ENCODE measurements around the gene EXOC8. TPM values are rescaled to one million over a fixed set of nuclear protein-coding genes. Genes with fewer than 3 reads are reported as not detected.

Gene EXOC8
- total and polyA plus RNA-seq, 8 donors, result 10.9 to 20.4 (median 12.7) TPM

DNA sequence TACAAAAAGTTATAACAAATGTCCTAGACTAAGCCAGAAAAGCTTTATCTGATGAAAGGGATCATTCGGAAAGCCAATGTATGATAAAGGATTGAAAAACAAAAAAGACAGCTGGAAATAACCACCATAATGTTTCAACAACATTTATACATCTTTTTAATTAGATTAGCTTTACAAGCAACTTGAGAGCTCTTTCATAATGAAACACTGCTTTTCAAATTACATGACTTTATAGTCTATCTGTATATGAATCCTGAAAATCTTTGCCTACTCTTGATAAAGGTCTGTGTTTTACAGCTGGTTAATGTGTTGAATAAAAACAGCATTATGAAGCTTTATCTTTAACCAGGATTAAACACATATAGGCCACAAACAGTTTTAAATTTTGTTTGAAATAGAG, 26.0 kb upstream of the EXOC8 start:
- ATAC-seq (no peak), DNase-seq (no peak)
- TF ChIP-seq, protein P1, sequence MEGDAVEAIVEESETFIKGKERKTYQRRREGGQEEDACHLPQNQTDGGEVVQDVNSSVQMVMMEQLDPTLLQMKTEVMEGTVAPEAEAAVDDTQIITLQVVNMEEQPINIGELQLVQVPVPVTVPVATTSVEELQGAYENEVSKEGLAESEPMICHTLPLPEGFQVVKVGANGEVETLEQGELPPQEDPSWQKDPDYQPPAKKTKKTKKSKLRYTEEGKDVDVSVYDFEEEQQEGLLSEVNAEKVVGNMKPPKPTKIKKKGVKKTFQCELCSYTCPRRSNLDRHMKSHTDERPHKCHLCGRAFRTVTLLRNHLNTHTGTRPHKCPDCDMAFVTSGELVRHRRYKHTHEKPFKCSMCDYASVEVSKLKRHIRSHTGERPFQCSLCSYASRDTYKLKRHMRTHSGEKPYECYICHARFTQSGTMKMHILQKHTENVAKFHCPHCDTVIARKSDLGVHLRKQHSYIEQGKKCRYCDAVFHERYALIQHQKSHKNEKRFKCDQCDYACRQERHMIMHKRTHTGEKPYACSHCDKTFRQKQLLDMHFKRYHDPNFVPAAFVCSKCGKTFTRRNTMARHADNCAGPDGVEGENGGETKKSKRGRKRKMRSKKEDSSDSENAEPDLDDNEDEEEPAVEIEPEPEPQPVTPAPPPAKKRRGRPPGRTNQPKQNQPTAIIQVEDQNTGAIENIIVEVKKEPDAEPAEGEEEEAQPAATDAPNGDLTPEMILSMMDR (IDR thresholded peaks at IDR 0.05), result no peak
- intact Hi-C loops (cut with DNase I), result no loop called here
- Histone ChIP-seq H3K4me3 (no peak overlapping the region), H3K9me3 (no peaks in the 10 kb centered on the region), H3K27ac (no peak overlapping the region), H3K4me1 (peaks cover 0 to 8% of the 10 kb centered on the region in 2 donors), H3K27me3 (no peaks in the 10 kb centered on the region), H3K36me3 (peaks cover 0 to 22% of the 10 kb centered on the region in 2 donors)

DNA sequence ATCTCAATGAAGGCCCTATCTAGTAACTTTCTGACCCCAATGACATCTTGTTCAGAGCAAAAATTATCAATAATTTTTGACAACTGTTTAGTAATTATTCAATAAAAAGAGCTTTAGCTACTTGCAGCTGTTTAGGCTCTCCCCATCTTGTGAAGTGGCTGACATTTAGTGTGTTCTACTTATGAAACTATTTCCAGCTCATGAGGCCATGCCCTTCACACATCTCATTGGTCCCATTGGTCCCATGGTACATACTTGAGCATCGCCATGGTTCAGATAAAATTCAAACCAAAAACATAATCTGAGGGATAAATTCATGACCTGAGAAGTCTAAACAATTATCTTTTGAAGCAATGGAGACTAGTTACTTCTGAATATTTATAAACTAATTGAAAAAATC, 24.7 kb upstream of the EXOC8 start:
- no peak overlapping the region for H3K4me3 ChIP-seq
- peaks cover 0 to 14% of the 10 kb centered on the region in 2 donors for H3K4me1 ChIP-seq
- ATAC-seq (no peak), DNase-seq (no peak)
- no peaks in the 10 kb centered on the region for H3K9me3 ChIP-seq
- H3K27me3 ChIP-seq, result no peaks in the 10 kb centered on the region
- TF ChIP-seq, protein P1 (IDR thresholded peaks at IDR 0.05), result no peak
- intact Hi-C loops (cut with DNase I), result no loop called here
- H3K27ac ChIP-seq, result no peak overlapping the region
- peaks cover 0 to 19% of the 10 kb centered on the region in 2 donors for H3K36me3 ChIP-seq

DNA sequence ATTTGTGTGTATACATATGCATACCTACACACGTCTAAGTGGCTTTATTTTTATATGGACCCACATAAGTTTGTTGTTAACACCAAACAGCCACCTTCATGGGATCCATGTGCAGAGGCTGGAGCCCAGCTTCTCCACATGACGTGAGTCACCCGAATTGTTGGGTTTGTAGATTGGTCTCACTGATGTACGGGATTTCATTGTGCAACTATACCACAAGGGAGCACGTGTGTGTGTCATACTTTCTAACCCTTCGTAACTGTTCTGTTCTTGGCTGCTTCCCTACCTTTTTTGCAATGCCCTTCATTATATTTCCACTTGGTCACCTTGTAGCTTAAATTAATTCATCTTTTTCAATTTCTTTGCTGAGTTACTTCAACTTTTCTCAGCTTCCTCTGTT, 21.5 kb upstream of the EXOC8 start:
- no peaks in the 10 kb centered on the region for H3K9me3 ChIP-seq
- H3K27me3 ChIP-seq, result no peaks in the 10 kb centered on the region
- intact Hi-C loops (cut with DNase I), result loop anchor here in 1 of 2 donors (5.0 kb wide), 1 partner anchor 233 kb away; no protein-coding TSS in a partner anchor
- no peak overlapping the region for H3K4me3 ChIP-seq
- ATAC-seq (peak; percentile 34), DNase-seq (no peak)
- peaks cover 0 to 6% of the 10 kb centered on the region in 2 donors for H3K36me3 ChIP-seq
- TF ChIP-seq, protein P1 (IDR thresholded peaks at IDR 0.05), result no peak
- peaks cover 0 to 14% of the 10 kb centered on the region in 2 donors for H3K4me1 ChIP-seq
- no peak overlapping the region for H3K27ac ChIP-seq

DNA sequence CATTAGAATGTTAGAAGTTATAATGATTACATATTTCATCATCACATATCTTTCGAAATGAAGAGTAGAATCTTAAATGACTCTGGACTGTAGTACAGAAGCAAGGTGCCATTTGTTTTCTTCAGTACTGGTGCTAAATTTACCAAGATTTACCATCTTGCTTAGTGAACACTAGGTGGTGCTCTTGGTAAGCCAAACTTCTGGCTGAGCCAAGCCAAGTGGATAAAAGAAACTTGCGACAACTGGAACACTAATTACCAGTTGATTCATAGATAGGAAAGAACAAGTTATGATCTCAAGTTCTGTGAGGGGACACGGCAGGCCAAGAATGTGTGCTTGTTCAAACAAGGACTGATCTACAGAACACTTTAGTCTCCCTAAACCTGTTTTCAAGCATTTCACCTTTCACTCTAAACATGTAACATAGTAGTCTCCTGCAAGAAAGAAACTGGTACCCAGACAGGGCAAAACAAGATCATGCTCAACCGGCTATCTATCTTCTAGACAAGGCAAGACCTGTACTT, 20.2 kb upstream of the EXOC8 start:
- ATAC-seq, result peak; percentile 97
- H3K27ac ChIP-seq, result no peak overlapping the region
- intact Hi-C loops (cut with DNase I), result loop anchor here in 1 of 2 donors (5.0 kb wide), 1 partner anchor 234 kb away; no protein-coding TSS in a partner anchor
- no peaks in the 10 kb centered on the region for H3K27me3 ChIP-seq
- TF ChIP-seq, protein P1 (IDR thresholded peaks at IDR 0.05), result peak; percentile 59 to 65
- no peaks in the 10 kb centered on the region for H3K9me3 ChIP-seq
- peaks cover 0 to 14% of the 10 kb centered on the region in 2 donors for H3K4me1 ChIP-seq
- peak in 2 of 4 donors; percentile 63 to 65 for DNase-seq
- no peak overlapping the region for H3K4me3 ChIP-seq
- H3K36me3 ChIP-seq, result peaks cover 0 to 15% of the 10 kb centered on the region in 2 donors

DNA sequence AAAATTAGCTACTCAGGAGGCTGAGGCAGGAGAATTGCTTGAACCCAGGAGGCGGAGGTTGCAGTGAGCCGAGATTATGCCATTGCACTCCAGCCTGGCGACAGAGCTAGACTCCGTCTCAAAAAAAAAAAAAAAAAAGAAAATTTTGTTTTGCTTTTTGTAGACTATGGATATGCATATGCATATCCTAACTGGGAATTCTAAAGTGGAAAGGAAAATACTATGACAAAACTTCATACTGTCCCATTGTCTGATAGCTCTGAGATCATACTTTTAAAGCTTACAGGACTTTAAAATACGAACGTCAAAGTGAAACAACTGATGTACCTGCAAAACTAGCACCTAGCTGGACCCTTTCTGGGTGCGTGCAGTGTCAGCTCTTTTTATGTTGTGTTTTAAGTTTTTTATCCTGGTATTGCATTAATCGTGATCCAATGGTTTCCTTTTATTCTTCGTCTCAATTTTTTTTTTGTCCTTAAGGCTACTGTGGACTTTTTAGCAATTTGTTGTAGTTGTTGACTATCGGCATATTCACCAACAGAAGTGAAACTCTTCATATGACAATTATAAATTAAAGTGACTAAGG, 19.6 kb upstream of the EXOC8 start:
- Histone ChIP-seq H3K4me1 (peaks cover 0 to 14% of the 10 kb centered on the region in 2 donors), H3K27me3 (no peaks in the 10 kb centered on the region), H3K36me3 (peaks cover 0 to 20% of the 10 kb centered on the region in 2 donors), H3K4me3 (no peak overlapping the region), H3K27ac (no peak overlapping the region), H3K9me3 (no peaks in the 10 kb centered on the region)
- no peak for DNase-seq
- no peak for ATAC-seq
- TF ChIP-seq, protein P1 (IDR thresholded peaks at IDR 0.05), result no peak
- intact Hi-C loops (cut with DNase I), result loop anchor here in 1 of 2 donors (5.0 kb wide), 1 partner anchor 235 kb away; no protein-coding TSS in a partner anchor
